SH-SY5Y (cell line): ENCODE data around the gene RAB3C.

Source experiments
- GATA2 ChIP-seq: IDR thresholded peaks from 2 replicates; pipeline ENCODE4 v1.6.1; 2011; ENCODE audit warnings: mild to moderate bottlenecking, low read depth, low read length
- GATA3 ChIP-seq: IDR thresholded peaks from 2 replicates; pipeline ENCODE4 v1.6.1; 2011; ENCODE audit warnings: low read depth, mild to moderate bottlenecking, low read length, moderate library complexity

GRCh38 chr5:58628626-58629025 lies 45.8 kb downstream of the RAB3C start:
- TF ChIP-seq GATA2, result no peak
- no peak for TF ChIP-seq GATA3
